GM18520 (cell line): ENCODE results near the gene LAMA3.

ENCODE experiments used
- ATAC-seq: cut with Tn5 transposase; IDR thresholded peaks from one replicate; pipeline ENCODE4 v1.9.1; 2021; ENCODE audit not compliant: unreplicated experiment

LAMA3 gene

DNA sequence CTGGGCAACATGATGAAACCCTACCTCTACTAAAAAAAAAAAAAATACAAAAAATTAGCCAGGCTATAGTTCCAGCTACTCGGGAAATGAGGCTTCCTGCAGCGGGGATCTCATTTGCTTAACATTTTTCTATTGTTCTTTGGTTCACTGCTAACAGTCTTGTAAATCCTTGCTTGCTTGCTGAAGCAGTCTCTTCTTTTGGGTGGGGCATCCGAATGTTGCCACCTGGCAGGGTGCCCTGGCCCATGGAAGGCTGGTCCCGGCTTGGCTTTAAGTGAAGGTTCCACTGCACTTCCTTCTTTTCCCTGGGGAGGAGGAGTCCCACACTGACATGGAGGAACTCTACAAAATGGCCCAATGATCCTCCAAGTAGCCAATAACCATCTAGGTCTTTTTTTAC, 20.5 kb upstream of the LAMA3 start:
- ATAC-seq, result no peak

DNA sequence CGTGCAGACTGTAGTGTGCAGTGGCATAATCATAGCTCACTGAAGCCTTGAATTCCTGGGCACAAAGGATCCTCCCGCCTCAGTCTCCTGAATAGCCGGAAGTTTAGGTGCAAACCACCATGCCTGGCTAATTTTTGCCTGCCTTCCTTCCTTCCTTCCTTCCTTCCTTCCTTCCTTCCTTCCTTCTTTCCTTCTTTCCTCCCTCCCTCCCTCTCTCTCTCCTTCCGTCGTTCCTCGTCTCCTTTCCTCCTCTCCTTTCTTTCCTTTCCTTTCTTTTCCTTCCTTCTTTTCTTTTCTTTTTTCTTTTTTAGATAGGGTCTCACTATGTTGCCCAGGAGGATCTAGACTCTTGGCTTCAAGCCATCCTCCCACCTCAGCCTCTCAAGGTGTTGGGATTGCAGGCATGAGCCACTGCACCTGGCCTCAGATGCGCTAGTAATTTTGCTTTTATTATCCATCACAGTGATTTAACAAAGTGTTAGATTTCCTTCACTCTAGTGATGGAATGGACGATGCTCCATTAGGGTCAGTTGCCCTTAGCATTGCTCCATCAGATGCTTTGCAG, 20.0 kb upstream of the LAMA3 start:
- ATAC-seq, result no peak

- ATAC-seq, result no peak
Observed at GRCh38 chr18:23669804-23670405, 19.3 kb upstream of the LAMA3 start.

GRCh38 chr18:23671564-23671963, 17.7 kb upstream of the LAMA3 start:
- ATAC-seq, result no peak

DNA sequence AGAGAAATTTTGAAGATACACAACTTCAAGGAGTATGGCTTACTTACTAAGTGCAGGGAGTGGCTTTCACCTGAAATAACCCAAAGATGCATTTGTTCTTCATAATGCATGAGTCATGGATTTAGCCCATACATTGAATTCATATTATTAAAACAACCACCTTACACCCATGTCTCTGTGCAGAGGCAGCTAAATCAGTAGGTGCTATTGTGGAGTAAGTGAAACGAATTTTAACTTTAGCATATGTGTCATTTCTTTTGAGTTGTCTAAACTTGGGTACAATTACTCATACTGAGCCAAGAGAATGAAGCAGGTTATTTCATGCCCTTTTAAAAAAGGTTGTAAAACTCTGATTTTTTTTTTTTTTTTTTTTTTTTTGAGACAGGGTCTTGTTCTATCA, 15.5 kb upstream of the LAMA3 start:
- ATAC-seq, result no peak

GRCh38 chr18:23675236-23675635, 14.0 kb upstream of the LAMA3 start:
- no peak for ATAC-seq

DNA sequence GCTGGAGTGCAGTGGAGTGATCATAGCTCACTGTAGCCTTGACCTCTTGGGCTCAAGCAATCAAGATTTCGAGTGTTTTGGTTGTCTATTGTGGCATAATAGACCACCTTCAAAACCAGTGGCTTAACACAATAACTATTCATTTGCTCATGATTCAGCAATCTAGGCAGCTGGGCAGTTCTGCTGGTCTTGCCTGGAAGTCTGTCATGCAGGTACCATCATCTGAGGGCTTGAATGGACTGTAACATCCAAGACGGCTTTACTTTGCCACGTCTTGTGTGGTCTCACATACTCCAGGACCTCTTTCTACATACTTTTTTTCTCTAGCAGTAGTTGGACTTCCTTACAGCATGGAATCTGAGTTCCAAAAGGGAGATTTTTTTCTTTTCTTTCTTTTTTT, 13.4 kb upstream of the LAMA3 start:
- ATAC-seq, result no peak

GRCh38 chr18:23682045-23682444, 7.2 kb upstream of the LAMA3 start:
- ATAC-seq, result no peak

- ATAC-seq, result no peak
Observed at GRCh38 chr18:23682472-23682871, 6.8 kb upstream of the LAMA3 start.

- ATAC-seq, result no peak
Observed at GRCh38 chr18:23683155-23683554, 6.1 kb upstream of the LAMA3 start.

DNA sequence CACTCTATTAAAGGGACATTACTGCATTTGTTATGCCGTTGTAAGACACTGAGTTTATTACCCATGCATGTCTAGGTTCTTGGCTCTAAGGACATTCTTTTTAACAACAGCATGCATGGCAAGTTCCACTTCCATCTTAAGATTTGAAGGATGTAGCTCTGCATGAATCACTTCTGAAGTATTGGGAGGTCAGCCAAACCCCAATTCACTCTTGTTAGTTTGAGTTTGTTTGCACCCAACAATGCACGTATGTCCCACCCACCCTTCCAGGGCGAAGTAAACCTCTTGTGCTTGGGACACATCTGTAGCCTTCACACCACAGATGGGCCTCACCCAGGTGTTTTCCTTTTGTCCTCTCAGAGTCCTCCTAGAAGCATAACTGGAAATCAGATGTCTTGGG, 5.6 kb upstream of the LAMA3 start:
- ATAC-seq, result no peak

GRCh38 chr18:23684515-23685197, 4.6 kb upstream of the LAMA3 start:
- ATAC-seq, result no peak

GRCh38 chr18:23688528-23688927, 725 bp upstream of the LAMA3 start:
- ATAC-seq, result no peak

GRCh38 chr18:23689616-23690504, 607 bp downstream of the LAMA3 start:
- ATAC-seq, result no peak

- no peak for ATAC-seq
Observed at GRCh38 chr18:23690505-23691068, 1.3 kb downstream of the LAMA3 start.

- no peak for ATAC-seq
Observed at GRCh38 chr18:23693846-23694245, 4.6 kb downstream of the LAMA3 start.

DNA sequence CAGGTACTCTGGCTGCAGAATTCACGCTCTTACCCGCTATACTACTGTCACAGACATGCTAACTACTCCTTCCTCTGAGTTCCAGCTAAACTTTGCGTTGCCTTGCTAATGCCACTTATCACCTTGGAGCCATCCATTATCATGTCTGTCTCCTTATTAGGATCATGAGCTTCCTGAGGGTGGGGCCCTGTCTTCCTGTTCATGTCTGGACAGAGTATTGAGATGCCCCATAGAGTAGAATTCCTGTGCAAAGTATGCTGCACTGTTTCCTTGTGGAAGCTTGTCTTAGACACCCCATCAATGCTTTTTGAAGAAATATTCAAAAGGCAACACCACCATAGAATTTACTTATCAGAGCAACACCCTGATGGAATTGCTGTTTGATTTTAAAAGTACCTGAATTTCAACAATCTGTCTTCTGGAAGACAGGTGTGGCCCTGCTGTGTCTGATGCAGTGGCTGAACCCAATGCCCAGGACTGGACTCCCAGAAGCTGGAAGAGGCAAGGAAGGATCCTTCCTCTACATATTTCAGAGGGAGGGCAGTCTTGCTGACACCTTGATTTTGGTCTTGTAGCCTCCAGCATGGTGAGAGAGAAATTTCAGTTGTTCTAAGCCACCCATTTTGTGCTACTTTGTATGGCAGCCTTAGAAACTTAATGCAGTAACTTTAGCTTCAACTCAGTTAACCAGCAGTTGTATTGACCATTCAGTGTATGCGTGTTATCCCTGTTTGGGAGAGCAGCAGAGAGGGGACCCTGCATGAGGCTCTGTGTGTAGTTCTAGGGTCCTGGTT, 5.6 kb downstream of the LAMA3 start:
- no peak for ATAC-seq

DNA sequence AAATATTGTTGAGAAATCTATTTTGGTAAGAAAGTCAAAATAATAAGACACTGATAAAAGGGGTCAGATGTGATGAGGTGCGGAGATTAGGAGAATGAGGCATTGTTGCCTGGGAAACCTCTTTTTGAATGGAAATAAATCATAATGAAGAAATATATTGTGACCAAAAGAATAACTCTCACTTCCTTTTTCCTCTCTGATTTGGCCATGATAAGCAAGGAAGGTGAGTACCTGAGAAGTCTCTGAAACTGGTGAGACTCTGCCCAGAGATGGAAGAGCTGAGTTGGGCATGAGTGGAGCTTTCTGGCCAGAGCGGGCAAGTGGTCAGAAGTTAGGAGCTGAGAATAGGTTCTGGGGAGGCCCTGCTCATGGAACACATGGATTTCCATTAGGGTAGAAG, 11.8 kb downstream of the LAMA3 start:
- no peak for ATAC-seq

DNA sequence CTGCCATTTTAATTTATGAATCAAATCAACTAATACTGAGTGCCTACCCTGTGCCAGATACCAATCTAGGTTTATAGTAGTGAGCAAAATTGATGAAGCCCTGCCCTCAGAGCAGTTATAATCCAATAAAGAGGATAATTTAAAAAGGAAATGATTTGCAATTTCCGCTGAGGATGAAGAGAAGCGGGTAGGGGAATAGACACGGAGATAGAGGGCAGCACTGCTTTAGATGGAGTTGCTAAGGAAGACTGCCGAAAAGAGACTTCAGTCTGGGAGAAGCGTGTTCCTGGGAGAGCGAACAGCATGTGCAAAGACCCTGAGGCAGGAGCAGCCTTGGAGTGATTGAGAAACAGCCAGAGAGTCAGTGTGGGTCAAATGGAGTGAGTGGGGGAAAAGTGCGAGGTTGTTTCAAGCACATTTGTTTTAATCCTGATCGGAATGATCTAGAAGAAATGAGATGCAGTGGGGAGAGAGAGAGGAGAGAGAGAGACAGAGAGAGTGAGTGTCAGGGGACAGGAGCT, 12.4 kb downstream of the LAMA3 start:
- no peak for ATAC-seq

- no peak for ATAC-seq
Observed at GRCh38 chr18:23702606-23703005, 13.4 kb downstream of the LAMA3 start.
